C4-2B (cell line): ENCODE measurements around the gene SH3BP5.

Experiments used
- CTCF ChIP-seq: fragments of 450-650 bp; conservative IDR thresholded peaks from 2 replicates; pipeline ENCODE4 v1.5.1; 2017; ENCODE audit warnings: mild to moderate bottlenecking
- ZFX ChIP-seq: fragments of 450-650 bp; IDR thresholded peaks from 2 replicates; pipeline ENCODE4 v1.6.1; 2017

GRCh38 chr3:15342246-15342645 is 9.9 kb upstream of the SH3BP5 start:
- TF ChIP-seq CTCF = no peak
- TF ChIP-seq ZFX = no peak
